GM23338 (cell line): ENCODE data around the gene AP2A1. TPM values are rescaled to one million over a fixed set of nuclear protein-coding genes. Genes with fewer than 3 reads are reported as not detected.
A peak's percentile ranks its signal among the peaks of the same experiment; 100 is the strongest.

ENCODE experiments used
- ATAC-seq: fragments of 200-7000 bp; cut with Tn5 transposase; 3 replicates; pipeline ENCODE4 v1.9.1; 2020
- DNase-seq: peaks from one replicate; pipeline ENCODE4 v3.0.0-alpha.2; 2015; ENCODE audit warnings: low spot score
- H2AFZ ChIP-seq: fragments of 200-600 bp; sonication (generic); 2 replicates; pipeline ENCODE4 v1.8.0; 2016; ENCODE audit warnings: antibody characterized with exemption, mild to moderate bottlenecking, moderate library complexity
- H3F3A ChIP-seq: fragments of 200-600 bp; sonication (generic); replicated peaks from 2 replicates; pipeline ENCODE4 v1.8.0; 2017; ENCODE audit warnings: antibody characterized with exemption, mixed run types, low read depth
- H3K27ac ChIP-seq: fragments of 200-600 bp; sonication (generic); 2 replicates; pipeline ENCODE4 v1.6.1; 2016; ENCODE audit warnings: low read depth
- H3K27me3 ChIP-seq: fragments of 200-600 bp; sonication (generic); 2 replicates; pipeline ENCODE4 v1.8.0; 2016; ENCODE audit warnings: mild to moderate bottlenecking, mixed run types, moderate library complexity; ENCODE audit not compliant: insufficient read depth
- H3K36me3 ChIP-seq: fragments of 200-600 bp; sonication (generic); 2 replicates; pipeline ENCODE4 v1.8.0; 2016; ENCODE audit warnings: mild to moderate bottlenecking; ENCODE audit not compliant: insufficient read depth
- H3K4me1 ChIP-seq: fragments of 200-600 bp; sonication (generic); 2 replicates; pipeline ENCODE4 v1.8.0; 2016; ENCODE audit warnings: mild to moderate bottlenecking, moderate library complexity; ENCODE audit not compliant: insufficient read depth
- H3K4me2 ChIP-seq: fragments of 200-600 bp; sonication (generic); 2 replicates; pipeline ENCODE4 v1.7.1; 2017; ENCODE audit warnings: mixed run types
- H3K4me3 ChIP-seq: fragments of 200-600 bp; sonication (generic); 2 replicates; pipeline ENCODE4 v1.6.1; 2016; ENCODE audit warnings: mixed run types
- H3K79me2 ChIP-seq: fragments of 200-600 bp; sonication (generic); replicated peaks from 2 replicates; pipeline ENCODE4 v1.8.0; 2017; ENCODE audit warnings: mild to moderate bottlenecking; ENCODE audit not compliant: insufficient read depth
- H3K9me2 ChIP-seq: fragments of 200-600 bp; sonication (generic); 2 replicates; pipeline ENCODE4 v1.8.0; 2017; ENCODE audit not compliant: insufficient read depth
- H4K20me1 ChIP-seq: fragments of 200-600 bp; sonication (generic); replicated peaks from 2 replicates; pipeline ENCODE4 v1.8.0; 2017; ENCODE audit warnings: mild to moderate bottlenecking; ENCODE audit not compliant: insufficient read depth
- H3K27ac Mint-ChIP-seq: 2 replicates; pipeline ENCODE4 v1.8.0; 2020; ENCODE audit warnings: inconsistent platforms, mild to moderate bottlenecking, moderate library complexity, mixed read lengths
- H3K27me3 Mint-ChIP-seq: 3 replicates; pipeline ENCODE4 v1.8.0; 2022; ENCODE audit warnings: low read depth, mild to moderate bottlenecking, moderate library complexity, mixed read lengths, inconsistent platforms; ENCODE audit not compliant: insufficient read depth, poor library complexity
- H3K36me3 Mint-ChIP-seq: 3 replicates; pipeline ENCODE4 v1.8.0; 2021; ENCODE audit warnings: low read depth, mild to moderate bottlenecking, inconsistent platforms, moderate library complexity, mixed read lengths
- H3K4me1 Mint-ChIP-seq: 3 replicates; pipeline ENCODE4 v1.8.0; 2020; ENCODE audit warnings: mild to moderate bottlenecking, inconsistent platforms, mixed read lengths
- H3K4me3 Mint-ChIP-seq: 3 replicates; pipeline ENCODE4 v1.8.0; 2021; ENCODE audit warnings: moderate library complexity, mild to moderate bottlenecking, inconsistent platforms, mixed read lengths
- H3K9me3 Mint-ChIP-seq: 3 replicates; pipeline ENCODE4 v1.8.0; 2020; ENCODE audit warnings: moderate library complexity, mild to moderate bottlenecking, inconsistent platforms, mixed read lengths
- CREB1 ChIP-seq: fragments of 250-450 bp; sonication (Bioruptor Pico); IDR thresholded peaks from 2 replicates; pipeline ENCODE4 v1.5.0; 2020; ENCODE audit warnings: low read depth, mild to moderate bottlenecking, moderate library complexity
- CTCF ChIP-seq, 2 experiments: fragments of 200-600 bp in 1 of 2; sonication (generic) in 1 of 2; conservative IDR thresholded peaks; 2 replicates each; pipeline versions ENCODE4 v1.5.1 to v1.6.1; 2016 to 2017; ENCODE audit warnings: antibody characterized with exemption in 2 of 2, low read depth in 2 of 2, mild to moderate bottlenecking in 2 of 2, moderate library complexity in 1 of 2
- EZH2phosphoT487 ChIP-seq: fragments of 200-600 bp; sonication (generic); IDR thresholded peaks from one replicate; pipeline ENCODE4 v1.8.1; 2018; ENCODE audit warnings: antibody characterized with exemption; ENCODE audit not compliant: unreplicated experiment
- JUNB ChIP-seq: IDR thresholded peaks from one replicate; pipeline ENCODE4 v1.6.1; 2016; ENCODE audit warnings: antibody characterized with exemption; ENCODE audit not compliant: unreplicated experiment
- STAT1 ChIP-seq: IDR thresholded peaks from one replicate; pipeline ENCODE4 v1.6.1; 2016; ENCODE audit warnings: antibody characterized with exemption; ENCODE audit not compliant: unreplicated experiment
- ZNF114 ChIP-seq: fragments of 250-450 bp; sonication (Bioruptor Pico); IDR thresholded peaks from 2 replicates; pipeline ENCODE4 v1.5.0; 2020; ENCODE audit warnings: mild to moderate bottlenecking, moderate library complexity
- ZNF331 ChIP-seq: fragments of 250-450 bp; sonication (Bioruptor Pico); IDR thresholded peaks from 2 replicates; pipeline ENCODE4 v1.5.0; 2020; ENCODE audit warnings: low read depth, mild to moderate bottlenecking, moderate library complexity
- polyA plus RNA-seq: library from polyadenylated mRNA; unstranded; fragments of >200 nt; fragmentation: Nextera tagmentation; extraction: Ambion mirVana; gene quantifications from 2 replicates; pipeline ENCODE4 v1.2.1, GENCODE V29; 2016
- total RNA-seq: library from RNA; depleted of rRNA; stranded (reverse); fragments of >200 nt; shearing (Covaris generic); gene quantifications from 2 replicates; pipeline ENCODE4 v1.2.3, GENCODE V29; 2014

The AP2A1 gene
- total and polyA plus RNA-seq, 2 experiments from 2014 or later, result 34.1 to 129 TPM

- H3K27me3 ChIP-seq, result no peaks in the 10 kb centered on the region
- no peaks in the 10 kb centered on the region for H3K79me2 ChIP-seq
- no peaks in the 10 kb centered on the region for H3K9me2 ChIP-seq
- Mint-ChIP-seq H3K4me3 (no peak overlapping the region), H3K27ac (no peak overlapping the region), H3K4me1 (peaks cover 19% of the 10 kb centered on the region), H3K27me3 (peaks cover 14% of the 10 kb centered on the region), H3K36me3 (no peaks in the 10 kb centered on the region), H3K9me3 (peaks cover 4% of the 10 kb centered on the region; the same call in 1 of the 3 replicates)
- no peak for TF ChIP-seq ZNF331
- TF ChIP-seq CTCF (conservative IDR thresholded peaks at IDR 0.05; ENCODE audit: low read depth in 2 of 2), result no peak
- no peak for TF ChIP-seq JUNB
- no peak overlapping the region for H3K4me3 ChIP-seq
- no peak for ATAC-seq
- peak overlapping the region; percentile 39; the same call in 1 of the 2 replicates for H2AFZ ChIP-seq
- H3K27ac ChIP-seq, result peak overlapping the region; percentile 32; the same call in 1 of the 2 replicates
- no peak overlapping the region for H3K4me2 ChIP-seq
- H3K36me3 ChIP-seq, result no peaks in the 10 kb centered on the region
- DNase-seq, result no peak
- H4K20me1 ChIP-seq, result no peaks in the 10 kb centered on the region
- H3K4me1 ChIP-seq, result peaks cover 7% of the 10 kb centered on the region; the same call in 1 of the 2 replicates
- peaks cover 6% of the 10 kb centered on the region; the same call in 1 of the 2 replicates for H3F3A ChIP-seq
Observed at GRCh38 chr19:49761249-49761624, 5.6 kb upstream of the AP2A1 start.

- ATAC-seq, result no peak
- TF ChIP-seq CTCF (conservative IDR thresholded peaks at IDR 0.05; ENCODE audit: low read depth in 2 of 2), result peak; percentile 35 to 58
- no peak for TF ChIP-seq ZNF331
- Mint-ChIP-seq H3K27ac (no peak overlapping the region), H3K4me3 (no peak overlapping the region), H3K4me1 (peaks cover 19% of the 10 kb centered on the region), H3K9me3 (peaks cover 3% of the 10 kb centered on the region; the same call in 1 of the 3 replicates), H3K36me3 (no peaks in the 10 kb centered on the region), H3K27me3 (peaks cover 14% of the 10 kb centered on the region)
- no peak overlapping the region for H3K4me2 ChIP-seq
- no peaks in the 10 kb centered on the region for H3K36me3 ChIP-seq
- peak overlapping the region; percentile 32; the same call in 1 of the 2 replicates for H3K27ac ChIP-seq
- peak; percentile 73 for DNase-seq
- no peaks in the 10 kb centered on the region for H3K27me3 ChIP-seq
- no peaks in the 10 kb centered on the region for H3K79me2 ChIP-seq
- no peaks in the 10 kb centered on the region for H3K9me2 ChIP-seq
- H3K4me1 ChIP-seq, result peaks cover 7% of the 10 kb centered on the region; the same call in 1 of the 2 replicates
- H3F3A ChIP-seq, result peaks cover 6% of the 10 kb centered on the region; the same call in 1 of the 2 replicates
- H4K20me1 ChIP-seq, result no peaks in the 10 kb centered on the region
- H3K4me3 ChIP-seq, result no peak overlapping the region
- H2AFZ ChIP-seq, result peak overlapping the region; percentile 39
Observed at GRCh38 chr19:49761625-49762311, 5.0 kb upstream of the AP2A1 start.

GRCh38 chr19:49763230-49763629 lies 3.6 kb upstream of the AP2A1 start, which contains the start of gene TSKS:
Gene TSKS (minus strand): TSS chr19:49763306. CDS start chr19:49763247, 59 bp downstream.
- no peak within 1 kb of the TSS; the same call in 2 of the 3 replicates for H3K4me3 Mint-ChIP-seq
- peaks cover 27% of the 10 kb centered on the region for H3K4me1 Mint-ChIP-seq
- H3K27me3 Mint-ChIP-seq, result peaks cover 17% of the 10 kb centered on the region
- Histone ChIP-seq H3K27me3 (no peaks in the 10 kb centered on the region), H3K4me1 (peaks cover 5% of the 10 kb centered on the region; the same call in 1 of the 2 replicates), H3F3A (peaks cover 6% of the 10 kb centered on the region; the same call in 1 of the 2 replicates), H3K36me3 (no peaks in the 10 kb centered on the region), H3K4me3 (no peak within 1 kb of the TSS), H3K79me2 (peaks cover 12% of the 10 kb centered on the region), H2AFZ (peak within 1 kb of the TSS; percentile 39; the same call in 1 of the 2 replicates), H3K9me2 (no peaks in the 10 kb centered on the region), H3K4me2 (no peak within 1 kb of the TSS), H3K27ac (no peak within 1 kb of the TSS), H4K20me1 (no peaks in the 10 kb centered on the region; the same call in 1 of the 2 replicates)
- DNase-seq (no peak), ATAC-seq (no peak)
- TF ChIP-seq CREB1 (CRISPR knock-in tag), result no peak
- no peak for TF ChIP-seq EZH2phosphoT487
- TF ChIP-seq ZNF114 (CRISPR knock-in tag), result no peak
- no peak for TF ChIP-seq STAT1
- H3K9me3 Mint-ChIP-seq, result peaks cover 3% of the 10 kb centered on the region; the same call in 1 of the 3 replicates
- H3K27ac Mint-ChIP-seq, result no peak within 1 kb of the TSS; the same call in 1 of the 2 replicates
- H3K36me3 Mint-ChIP-seq, result no peaks in the 10 kb centered on the region; the same call in 2 of the 3 replicates
